Naive thymus-derived CD8-positive, alpha-beta T cell (primary cell): ENCODE results near the gene RNF212B. TPM values are rescaled to one million over a fixed set of nuclear protein-coding genes. Genes with fewer than 3 reads are reported as not detected.

ENCODE experiments used
- ATAC-seq, 2 donors: fragments of 150-1000 bp; cut with Tn5 transposase in 1 of 2; sonication (Bioruptor Pico), chemical (Tn5 transposase) in 1 of 2; 1 replicate in 1 of 2; 2 replicates in 1 of 2; pipeline ENCODE4 v1.10.0; 2021; ENCODE audit warnings: mild to moderate bottlenecking in 2 of 2, moderate library complexity in 2 of 2
- POLR2A ChIA-PET: fragments of 350-600 bp; sonication (Branson Sonifier 250); formaldehyde crosslinking; loops from one replicate; lab custom pipeline; 2021; ENCODE audit warnings: antibody characterized with exemption; lab: Charles Lee
- DNase-seq, 10 donors: peaks; one replicate each; pipeline versions ENCODE4 v3.0.0 to v3.0.0-alpha.2; 2020 to 2022
- H3K27ac Mint-ChIP-seq, 10 donors: one replicate each; pipeline ENCODE4 v1.8.0; 2020 to 2022; ENCODE audit warnings: mild to moderate bottlenecking in 10 of 10, mixed read lengths in 10 of 10, moderate library complexity in 4 of 10, inconsistent platforms in 1 of 10
- H3K27me3 Mint-ChIP-seq, 5 donors: one replicate each; pipeline ENCODE4 v1.8.0; 2021 to 2022; ENCODE audit warnings: mixed read lengths in 5 of 5
- H3K36me3 Mint-ChIP-seq, 3 donors: one replicate each; pipeline ENCODE4 v1.8.0; 2020 to 2022; ENCODE audit warnings: mixed read lengths in 3 of 3, mild to moderate bottlenecking in 2 of 3, inconsistent platforms in 1 of 3
- H3K4me1 Mint-ChIP-seq, 4 donors: one replicate each; pipeline ENCODE4 v1.8.0; 2021 to 2022; ENCODE audit warnings: mixed read lengths in 4 of 4
- H3K4me3 Mint-ChIP-seq, 10 donors: one replicate each; pipeline ENCODE4 v1.8.0; 2020 to 2022; ENCODE audit warnings: mild to moderate bottlenecking in 10 of 10, mixed read lengths in 10 of 10, moderate library complexity in 6 of 10, inconsistent platforms in 1 of 10
- H3K9me3 Mint-ChIP-seq, 9 donors: one replicate each; pipeline ENCODE4 v1.8.0; 2020 to 2022; ENCODE audit warnings: mixed read lengths in 9 of 9, mild to moderate bottlenecking in 3 of 9, inconsistent platforms in 1 of 9, moderate library complexity in 1 of 9
- polyA plus RNA-seq, 3 donors: library from polyadenylated mRNA; unstranded; fragments of 300-500 nt; fragmentation: Illumina TruSeq; gene quantifications; one replicate each; pipeline ENCODE4 v1.2.3, GENCODE V29; 2021
- total RNA-seq, 8 experiments: library from RNA in 2 of 8; stranded (reverse) in 2 of 8; gene quantifications; one replicate each; pipeline ENCODE4 v1.2.3 and lab custom pipeline; 2021 to 2026

The RNF212B gene
- total and polyA plus RNA-seq, 5 experiments from 2014 or later: not detected

DNA sequence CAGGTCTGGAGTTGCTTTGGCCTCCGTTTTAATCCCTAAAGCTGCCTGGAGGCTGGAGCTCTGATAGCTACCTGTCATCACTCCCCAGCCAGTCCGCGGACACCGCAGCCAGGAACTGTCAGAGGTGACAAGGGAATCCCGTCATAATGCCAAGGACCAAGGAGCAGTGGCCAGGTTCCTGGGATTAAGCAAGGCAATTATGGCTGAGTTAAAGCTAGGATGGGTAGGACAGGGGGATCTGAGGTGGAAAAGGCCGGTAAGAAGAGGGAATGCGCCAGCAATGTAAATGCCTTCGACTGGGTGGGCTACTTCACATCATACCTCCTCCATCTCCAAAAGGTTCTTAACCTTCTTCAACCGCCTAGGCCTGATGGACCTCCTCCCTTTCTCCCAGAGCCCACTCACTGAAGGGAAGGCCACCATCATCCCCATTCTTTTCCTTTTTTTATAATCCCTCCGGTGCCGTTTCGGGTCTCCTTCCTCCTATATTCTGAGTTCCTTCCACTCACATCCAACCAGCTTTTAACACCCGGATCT, 63.0 kb downstream of the RNF212B start:
- Mint-ChIP-seq H3K9me3 (no peaks in the 10 kb centered on the region), H3K4me3 (peak overlapping the region; percentile 86 to 100 (median 89)), H3K27me3 (peaks cover 0 to 7% (median 5%) of the 10 kb centered on the region in 5 donors), H3K4me1 (peaks cover 11 to 36% (median 31%) of the 10 kb centered on the region in 4 donors), H3K36me3 (peaks cover 0 to 7% (median 0%) of the 10 kb centered on the region in 3 donors), H3K27ac (peak overlapping the region; percentile 88 to 99 (median 94))
- no peak for ATAC-seq
- DNase-seq: peak in 3 of 10 donors; percentile 5 to 25 (median 18)
- POLR2A ChIA-PET: interaction anchor here (0.8 to 12.5 kb wide), 8 partner anchors 8 to 261 kb away, joined by 4 to 376 read pairs (median 12); partner anchors contain the start of genes ACIN1, C14orf119, HOMEZ and PABPN1

DNA sequence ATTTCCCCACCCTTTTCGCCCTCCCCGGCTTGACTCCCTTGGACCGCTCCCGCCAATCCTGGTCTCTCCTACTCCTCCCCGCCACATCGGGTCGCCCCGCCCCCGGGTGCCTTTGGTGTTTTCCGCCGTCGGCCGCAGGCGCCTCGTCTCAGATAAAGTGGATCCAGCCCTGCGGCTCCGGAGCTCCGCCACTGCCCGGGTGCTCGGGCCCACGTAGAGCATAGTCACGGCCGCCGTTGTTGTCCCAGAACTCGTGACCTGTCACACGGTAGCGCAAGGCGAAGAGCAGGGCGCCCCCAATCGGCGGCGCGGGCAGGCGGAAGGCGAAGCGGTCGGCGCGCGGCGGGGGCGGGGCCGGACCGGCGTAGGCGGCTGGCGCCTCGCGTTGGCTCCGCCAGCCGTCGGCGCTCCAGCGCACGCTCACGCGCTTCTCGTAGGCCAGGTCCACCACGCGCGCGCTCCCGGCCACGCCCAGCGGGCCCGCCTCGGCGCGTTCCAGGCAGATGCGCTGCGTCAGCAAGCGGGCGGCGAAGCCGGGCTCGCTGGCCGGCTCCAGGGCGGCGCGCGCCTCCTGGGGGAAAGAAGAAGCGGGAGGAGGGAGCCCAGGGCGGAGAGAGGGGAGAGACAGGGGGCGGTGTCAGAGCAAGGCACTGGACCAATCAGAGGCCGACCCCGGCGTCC, 63.7 kb downstream of the RNF212B start:
- peak; percentile 95 to 99 (median 97) for DNase-seq
- no peaks in the 10 kb centered on the region for H3K9me3 Mint-ChIP-seq
- peak overlapping the region; percentile 84 to 99 (median 95) for H3K27ac Mint-ChIP-seq
- POLR2A ChIA-PET: interaction anchor here (0.8 to 12.5 kb wide), 17 partner anchors 8 to 1010 kb away, joined by 3 to 376 read pairs (median 7); partner anchors contain the start of genes ACIN1, C14orf119, DCAF11 and HOMEZ
- peaks cover 0 to 13% (median 11%) of the 10 kb centered on the region in 5 donors for H3K27me3 Mint-ChIP-seq
- H3K36me3 Mint-ChIP-seq: peaks cover 0 to 7% (median 0%) of the 10 kb centered on the region in 3 donors
- H3K4me3 Mint-ChIP-seq: peak overlapping the region; percentile 86 to 100 (median 94)
- H3K4me1 Mint-ChIP-seq: peaks cover 11 to 39% (median 32%) of the 10 kb centered on the region in 4 donors
- ATAC-seq: peak; percentile 68 to 74

DNA sequence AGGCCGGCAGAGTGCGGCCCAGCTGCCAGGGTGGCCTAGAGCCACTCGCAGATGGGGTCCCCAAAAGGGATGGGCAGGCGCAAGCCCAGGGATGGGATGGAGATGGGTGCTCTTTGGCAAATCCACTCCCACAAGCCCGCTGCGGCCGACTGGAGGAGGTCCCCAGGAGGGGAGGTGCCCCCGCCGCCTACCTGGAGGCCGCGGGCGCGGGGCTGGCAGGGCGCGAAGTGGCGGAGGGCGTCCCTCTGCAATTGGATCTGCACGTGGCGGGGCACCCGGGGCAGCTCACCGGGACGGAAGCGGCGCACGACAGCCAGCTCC, 64.2 kb downstream of the RNF212B start:
- H3K27me3 Mint-ChIP-seq: peaks cover 0 to 18% (median 14%) of the 10 kb centered on the region in 5 donors
- ATAC-seq: peak; percentile 38
- H3K9me3 Mint-ChIP-seq: no peaks in the 10 kb centered on the region
- H3K36me3 Mint-ChIP-seq: peaks cover 0 to 7% (median 0%) of the 10 kb centered on the region in 3 donors
- peak overlapping the region; percentile 68 to 99 (median 94) for H3K27ac Mint-ChIP-seq
- peaks cover 11 to 39% (median 32%) of the 10 kb centered on the region in 4 donors for H3K4me1 Mint-ChIP-seq
- POLR2A ChIA-PET: interaction anchor here (1.0 to 12.5 kb wide), 22 partner anchors 8 to 1009 kb away, joined by 3 to 376 read pairs (median 5); partner anchors contain the start of genes ACIN1, C14orf119, CEBPE and DCAF11
- peak in 5 of 10 donors; percentile 58 to 85 (median 74) for DNase-seq
- H3K4me3 Mint-ChIP-seq: peak overlapping the region; percentile 79 to 100 (median 94)

DNA sequence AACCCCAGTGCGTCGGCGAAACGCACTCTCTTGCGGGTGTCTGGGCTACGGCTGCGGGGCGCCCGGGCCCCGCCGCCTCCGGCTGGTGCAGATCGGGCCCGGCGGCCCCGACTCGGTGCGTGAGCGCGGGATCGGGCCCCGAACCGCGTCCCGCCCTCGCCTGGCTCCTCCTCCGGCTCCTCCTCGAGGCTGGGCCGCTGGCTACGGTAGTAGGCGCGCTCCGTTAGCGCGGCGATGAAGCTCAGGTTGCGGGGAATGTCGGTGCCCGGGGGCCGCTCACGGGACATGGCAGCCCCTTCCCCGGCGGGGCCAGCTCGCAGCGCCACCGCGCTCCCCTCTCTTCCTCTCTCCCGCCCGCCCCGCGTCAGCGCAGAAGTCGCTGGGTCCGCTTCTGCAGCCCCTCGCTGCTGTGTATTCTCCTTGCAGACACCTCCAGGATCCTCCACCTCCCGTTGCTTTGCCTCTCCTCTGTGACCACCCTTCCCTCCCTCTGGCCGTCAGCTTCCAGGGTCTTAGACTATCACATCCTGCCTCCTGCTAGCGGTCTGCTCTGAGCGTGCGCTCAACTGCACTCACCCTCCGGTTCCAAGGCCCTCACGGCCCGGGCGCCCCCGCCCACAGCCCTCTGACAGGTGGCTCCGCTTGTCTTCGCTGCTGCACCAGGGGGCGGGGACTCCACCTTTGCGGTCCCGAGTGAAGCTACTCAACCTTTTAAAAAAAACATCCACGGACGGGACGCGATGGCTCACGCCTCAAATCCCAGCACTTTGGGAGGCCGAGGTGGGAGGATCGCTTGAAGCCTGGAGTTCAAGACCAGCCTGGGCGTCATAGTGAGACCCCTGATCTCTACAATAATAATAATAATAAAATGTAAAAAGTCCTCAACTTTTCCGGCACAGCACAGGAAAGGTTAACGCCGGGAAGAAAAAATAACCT, 64.8 kb downstream of the RNF212B start, which contains the start of gene PPP1R3E:
TSS of gene PPP1R3E (minus strand) at position 570 of the 936 bp plus-strand sequence. CDS start at position 287, 283 bp downstream.
- Mint-ChIP-seq H3K36me3 (peaks cover 0 to 6% (median 0%) of the 10 kb centered on the region in 3 donors), H3K27me3 (peaks cover 6 to 24% (median 20%) of the 10 kb centered on the region in 5 donors), H3K4me3 (peak within 1 kb of the TSS; percentile 95 to 100 (median 98)), H3K4me1 (peaks cover 14 to 44% (median 31%) of the 10 kb centered on the region in 4 donors), H3K9me3 (no peaks in the 10 kb centered on the region), H3K27ac (peak within 1 kb of the TSS; percentile 93 to 100 (median 99))
- POLR2A ChIA-PET: interaction anchor here (0.6 to 12.5 kb wide), 24 partner anchors 9 to 1140 kb away, joined by 3 to 376 read pairs (median 4); partner anchors contain the start of genes ACIN1, C14orf119, CEBPE and DCAF11
- ATAC-seq (peak; percentile 56 to 58), DNase-seq (peak; percentile 76 to 95 (median 86))

DNA sequence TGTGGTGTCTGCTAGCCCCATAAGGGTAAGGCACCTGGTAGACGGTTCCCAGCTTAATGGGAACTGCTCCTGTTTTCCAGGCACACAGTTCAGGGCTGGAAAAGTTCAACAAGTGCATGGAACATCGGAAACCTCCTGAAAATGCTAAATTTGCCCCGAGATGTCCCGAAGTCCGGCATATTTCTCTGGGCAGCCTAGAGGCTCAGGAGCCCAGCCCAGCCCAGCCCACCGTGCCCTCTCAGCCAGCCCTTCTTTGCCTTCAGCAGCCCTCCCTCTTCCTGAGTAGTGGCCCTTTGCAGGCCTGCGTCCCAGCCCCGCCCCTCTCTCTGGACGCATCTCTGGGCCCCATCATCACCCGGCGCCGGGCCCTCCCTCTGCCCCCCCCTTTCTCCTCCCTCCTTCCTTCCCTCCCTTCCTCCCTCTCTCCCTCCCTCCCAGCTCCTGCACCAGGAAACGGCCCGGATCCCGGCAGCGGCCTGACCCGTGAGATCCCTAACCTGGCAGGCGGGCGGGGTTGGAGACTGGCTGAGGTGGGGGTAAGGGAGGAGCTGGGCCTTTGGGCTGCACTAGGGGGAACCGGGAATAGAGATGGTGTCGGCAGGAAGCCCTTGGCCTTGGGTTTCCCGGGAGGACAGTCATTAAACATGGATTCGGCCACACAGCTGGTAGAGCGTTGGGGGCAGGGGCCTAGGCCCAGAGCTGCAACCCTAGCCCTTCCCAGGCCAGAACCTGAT, 68.8 kb downstream of the RNF212B start, which contains the start of gene BCL2L2:
TSS of gene BCL2L2 (plus strand) at position 422 of the 734 bp plus-strand sequence. CDS start 935 bp downstream, outside the sequence.
- no peak for ATAC-seq
- Mint-ChIP-seq H3K4me3 (peak within 1 kb of the TSS in 2 of 10 donors; percentile 39 to 75), H3K36me3 (no peaks in the 10 kb centered on the region), H3K27ac (peak within 1 kb of the TSS in 3 of 10 donors; percentile 7 to 51 (median 23)), H3K4me1 (peaks cover 8 to 22% (median 11%) of the 10 kb centered on the region in 4 donors), H3K9me3 (no peaks in the 10 kb centered on the region), H3K27me3 (peaks cover 6 to 42% (median 34%) of the 10 kb centered on the region in 5 donors)
- POLR2A ChIA-PET: interaction anchor here (12.5 kb wide), 1 partner anchor 14 kb away, joined by 376 read pairs; the partner anchor contains the start of gene PABPN1
- no peak for DNase-seq

DNA sequence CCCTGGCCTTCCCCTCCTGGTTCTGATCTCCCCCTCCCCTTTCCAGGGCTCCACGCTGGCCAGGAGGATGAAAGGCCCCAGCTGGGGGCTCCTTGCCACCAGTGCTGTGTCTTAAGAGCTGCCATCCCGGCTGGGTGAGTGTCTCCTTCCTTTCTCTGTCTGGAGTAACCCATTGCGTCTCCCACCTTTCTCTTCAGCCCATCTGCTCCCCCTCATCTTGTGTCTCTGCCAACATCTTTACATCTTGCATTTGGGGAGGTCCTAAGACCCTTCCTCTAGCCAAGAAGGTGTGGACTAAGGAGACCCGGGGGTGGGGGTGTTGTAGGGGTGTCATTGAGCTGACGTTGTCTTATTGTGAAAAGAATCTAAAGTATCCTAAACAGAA, 69.4 kb downstream of the RNF212B start:
- Mint-ChIP-seq H3K36me3 (no peaks in the 10 kb centered on the region), H3K4me3 (peak overlapping the region in 1 of 10 donors; percentile 75), H3K27ac (peak overlapping the region in 2 of 10 donors; percentile 23 to 51), H3K9me3 (no peaks in the 10 kb centered on the region), H3K4me1 (peaks cover 8 to 22% (median 11%) of the 10 kb centered on the region in 4 donors), H3K27me3 (peaks cover 6 to 42% (median 34%) of the 10 kb centered on the region in 5 donors)
- POLR2A ChIA-PET: interaction anchor here (12.5 kb wide), 1 partner anchor 13 kb away, joined by 376 read pairs; the partner anchor contains the start of gene PABPN1
- DNase-seq (no peak), ATAC-seq (no peak)

DNA sequence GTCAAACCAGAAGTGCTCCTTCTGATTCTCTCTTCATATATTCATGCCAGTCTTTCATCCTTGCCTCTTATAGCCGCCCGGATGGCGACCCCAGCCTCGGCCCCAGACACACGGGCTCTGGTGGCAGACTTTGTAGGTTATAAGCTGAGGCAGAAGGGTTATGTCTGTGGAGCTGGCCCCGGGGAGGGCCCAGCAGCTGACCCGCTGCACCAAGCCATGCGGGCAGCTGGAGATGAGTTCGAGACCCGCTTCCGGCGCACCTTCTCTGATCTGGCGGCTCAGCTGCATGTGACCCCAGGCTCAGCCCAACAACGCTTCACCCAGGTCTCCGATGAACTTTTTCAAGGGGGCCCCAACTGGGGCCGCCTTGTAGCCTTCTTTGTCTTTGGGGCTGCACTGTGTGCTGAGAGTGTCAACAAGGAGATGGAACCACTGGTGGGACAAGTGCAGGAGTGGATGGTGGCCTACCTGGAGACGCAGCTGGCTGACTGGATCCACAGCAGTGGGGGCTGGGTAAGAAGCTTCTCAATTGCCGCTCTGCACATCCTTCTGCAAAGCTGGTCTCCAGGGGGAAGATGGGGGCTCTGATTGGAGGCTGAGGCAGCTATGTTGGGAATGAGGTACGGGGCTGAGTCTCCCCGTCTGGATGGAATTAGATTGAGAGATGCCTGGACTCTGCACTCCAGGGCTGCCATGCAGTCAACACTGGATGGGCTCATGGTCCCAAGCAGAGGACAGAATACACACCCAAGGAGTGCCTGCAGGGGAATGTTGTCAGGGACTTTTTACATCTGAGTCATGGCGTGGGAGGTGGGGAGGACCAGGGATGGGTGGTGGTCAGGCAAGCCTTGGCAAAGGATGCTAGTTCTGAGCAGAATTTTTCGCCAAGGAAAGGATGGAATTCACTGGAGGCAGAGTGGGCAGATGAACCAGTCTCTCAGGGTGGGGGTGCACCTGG, 70.2 kb downstream of the RNF212B start:
- ATAC-seq (no peak), DNase-seq (no peak)
- H3K27me3 Mint-ChIP-seq: peaks cover 6 to 42% (median 34%) of the 10 kb centered on the region in 5 donors
- POLR2A ChIA-PET: interaction anchor here (12.5 kb wide), 1 partner anchor 12 kb away, joined by 376 read pairs; the partner anchor contains the start of gene PABPN1
- H3K27ac Mint-ChIP-seq: no peak overlapping the region
- H3K36me3 Mint-ChIP-seq: no peaks in the 10 kb centered on the region
- peak overlapping the region in 2 of 10 donors; percentile 39 to 75 for H3K4me3 Mint-ChIP-seq
- peaks cover 4 to 17% (median 6%) of the 10 kb centered on the region in 4 donors for H3K4me1 Mint-ChIP-seq
- H3K9me3 Mint-ChIP-seq: no peaks in the 10 kb centered on the region

DNA sequence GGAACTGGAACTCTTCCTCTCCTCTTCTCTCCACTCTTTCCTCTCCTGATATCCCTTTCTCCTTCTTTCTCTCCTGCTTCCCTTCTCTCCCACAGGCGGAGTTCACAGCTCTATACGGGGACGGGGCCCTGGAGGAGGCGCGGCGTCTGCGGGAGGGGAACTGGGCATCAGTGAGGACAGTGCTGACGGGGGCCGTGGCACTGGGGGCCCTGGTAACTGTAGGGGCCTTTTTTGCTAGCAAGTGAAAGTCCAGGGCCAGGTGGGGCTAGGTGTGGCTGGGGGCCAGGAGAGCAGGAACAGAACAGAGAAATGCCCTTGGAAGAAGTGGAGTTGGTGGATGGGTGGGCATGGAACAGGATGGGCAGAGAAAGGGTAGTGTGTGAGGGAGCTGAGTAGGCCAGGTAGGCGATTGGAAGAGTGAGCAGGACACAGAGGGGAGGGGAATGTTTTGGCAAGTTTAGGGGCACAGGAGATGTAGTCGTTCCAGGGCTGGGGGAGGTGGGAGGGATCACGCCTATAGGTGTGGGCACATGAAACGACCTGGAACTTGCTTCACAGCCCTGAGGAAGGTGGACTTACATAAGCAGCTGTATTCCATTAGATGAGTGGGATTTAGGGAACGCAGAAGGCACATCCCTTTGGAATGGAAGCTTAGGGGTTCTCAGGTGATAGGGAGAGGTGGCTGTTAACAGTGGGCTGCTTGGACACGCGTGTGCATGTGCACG, 71.1 kb downstream of the RNF212B start:
- no peaks in the 10 kb centered on the region for H3K9me3 Mint-ChIP-seq
- DNase-seq (no peak), ATAC-seq (no peak)
- H3K27ac Mint-ChIP-seq: peak overlapping the region in 1 of 10 donors; percentile 38
- peaks cover 0 to 14% (median 2%) of the 10 kb centered on the region in 4 donors for H3K4me1 Mint-ChIP-seq
- POLR2A ChIA-PET: interaction anchor here (12.5 kb wide), 1 partner anchor 12 kb away, joined by 376 read pairs; the partner anchor contains the start of gene PABPN1
- no peaks in the 10 kb centered on the region for H3K36me3 Mint-ChIP-seq
- H3K4me3 Mint-ChIP-seq: no peak overlapping the region
- peaks cover 6 to 42% (median 34%) of the 10 kb centered on the region in 5 donors for H3K27me3 Mint-ChIP-seq

DNA sequence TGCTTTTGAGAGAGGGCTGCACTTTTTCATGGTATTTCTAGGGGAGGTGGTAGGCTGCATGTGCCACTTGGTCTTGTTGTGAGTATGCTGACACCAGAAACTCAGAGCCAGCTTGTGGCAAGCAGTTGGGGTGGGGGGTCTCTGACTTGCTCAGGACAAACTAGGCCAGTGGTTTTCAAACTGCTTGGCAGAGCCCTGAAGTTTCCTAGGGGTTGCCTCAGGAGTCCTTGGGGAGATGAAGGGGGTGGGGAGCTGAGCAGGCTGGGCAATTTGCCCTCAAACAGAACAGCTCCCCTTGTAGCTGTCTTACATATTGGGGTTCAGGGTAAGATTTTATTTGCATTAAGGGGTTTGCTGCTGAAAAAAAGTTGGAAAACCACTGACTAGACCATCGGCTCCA, 72.8 kb downstream of the RNF212B start:
- no peaks in the 10 kb centered on the region for H3K9me3 Mint-ChIP-seq
- POLR2A ChIA-PET: interaction anchor here (12.5 kb wide), 1 partner anchor 10 kb away, joined by 376 read pairs; the partner anchor contains the start of gene PABPN1
- H3K27ac Mint-ChIP-seq: no peak overlapping the region
- no peaks in the 10 kb centered on the region for H3K36me3 Mint-ChIP-seq
- peaks cover 0 to 13% (median 2%) of the 10 kb centered on the region in 4 donors for H3K4me1 Mint-ChIP-seq
- DNase-seq: no peak
- H3K4me3 Mint-ChIP-seq: no peak overlapping the region
- peaks cover 6 to 38% (median 29%) of the 10 kb centered on the region in 5 donors for H3K27me3 Mint-ChIP-seq
- no peak for ATAC-seq
